DMS53 treated with DMSO at 0.1 percent for 48 hours (cell line): ENCODE measurements around the gene PRAMEF12.
"Not testable (repeated sequence)": the region's sequence is repeated elsewhere in the genome, so short reads cannot be mapped to it uniquely, and the experiment has no call there.

ENCODE experiments used
- DNase-seq: peaks from one replicate; lab custom pipeline; 2025; ENCODE audit not compliant: unreplicated experiment; lab: John Stamatoyannopoulos, UW

Gene PRAMEF12

GRCh38 chr1:12773438-12773837 is at the start of gene PRAMEF12:
PRAMEF12 (plus strand) TSS chr1:12773738; CDS start chr1:12774868, 1,130 bp downstream.
- no peak for DNase-seq

DNA sequence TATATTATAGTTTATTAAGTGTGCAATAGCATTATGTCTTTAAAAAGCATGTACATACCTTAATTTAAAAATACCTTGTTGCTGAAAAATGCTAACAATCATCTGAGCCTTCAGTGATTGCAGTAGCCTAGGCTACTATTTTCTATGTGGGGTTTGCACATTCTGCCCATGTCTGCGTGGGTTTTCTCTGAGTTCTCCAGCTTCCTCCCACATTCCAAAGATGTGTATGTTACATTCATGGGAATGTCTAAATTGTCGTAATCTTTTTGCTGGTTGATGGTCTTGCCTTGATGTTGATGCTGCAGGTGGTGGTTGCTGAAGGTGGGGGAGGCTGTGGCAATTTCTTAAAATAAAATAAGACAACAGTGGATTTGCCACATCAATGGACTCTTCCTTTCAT is 45.1 kb upstream of the PRAMEF12 start:
- no peak for DNase-seq

GRCh38 chr1:12730156-12730555 is 43.4 kb upstream of the PRAMEF12 start:
- DNase-seq: no peak

GRCh38 chr1:12731084-12731483 is 42.5 kb upstream of the PRAMEF12 start:
- DNase-seq: not testable (repeated sequence)

- DNase-seq: no peak
Observed at GRCh38 chr1:12734651-12735050, 38.9 kb upstream of the PRAMEF12 start.

- DNase-seq: no peak
Observed at GRCh38 chr1:12738934-12739333, 34.6 kb upstream of the PRAMEF12 start.

GRCh38 chr1:12739613-12740012 is 33.9 kb upstream of the PRAMEF12 start:
- DNase-seq: no peak

- DNase-seq: no peak
Observed at GRCh38 chr1:12741946-12742345, 31.6 kb upstream of the PRAMEF12 start.

GRCh38 chr1:12745126-12745991 is 28.2 kb upstream of the PRAMEF12 start:
- no peak for DNase-seq

DNA sequence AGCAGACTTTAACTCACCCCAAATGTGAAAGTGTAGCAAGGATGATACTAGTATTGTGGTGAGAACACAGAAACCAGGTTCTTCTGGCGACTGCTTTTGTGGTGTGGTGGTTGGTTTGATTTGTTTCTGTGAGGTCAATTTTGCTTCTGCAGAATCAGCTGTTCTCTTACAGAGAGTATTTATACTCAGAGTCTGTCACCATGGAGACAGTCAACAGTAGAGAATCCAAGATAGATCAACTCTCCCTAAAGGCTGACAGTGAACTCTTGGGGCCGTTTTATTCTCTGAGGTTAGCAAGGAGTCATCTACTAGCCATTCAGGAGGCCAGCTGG is 27.6 kb upstream of the PRAMEF12 start, which contains the start of gene CFAP107:
Gene CFAP107 (plus strand): TSS at position 209 of the 332 bp plus-strand sequence. CDS start 231 bp downstream, outside the sequence.
- DNase-seq: no peak

- no peak for DNase-seq
Observed at GRCh38 chr1:12748778-12749355, 24.7 kb upstream of the PRAMEF12 start.

- no peak for DNase-seq
Observed at GRCh38 chr1:12754738-12755137, 18.8 kb upstream of the PRAMEF12 start.

DNA sequence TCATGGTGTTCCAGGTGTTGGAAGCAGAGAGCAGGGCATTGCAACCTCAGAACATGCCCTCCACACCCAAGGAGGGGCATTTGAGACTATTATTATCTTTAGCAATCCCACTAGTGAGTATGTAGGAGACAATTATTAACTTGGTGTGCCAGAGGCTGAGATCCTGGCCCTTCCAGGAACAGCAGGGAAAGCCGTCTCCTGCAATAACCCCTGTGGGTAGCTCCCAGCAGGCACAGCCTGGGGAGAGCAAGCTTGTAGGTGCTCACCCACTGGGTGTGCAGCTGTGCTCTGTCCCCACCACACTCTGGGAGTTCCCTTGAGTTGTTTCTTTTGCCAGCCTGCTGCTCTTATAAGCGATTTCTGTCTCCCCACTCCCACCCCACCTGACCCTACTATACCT is 17.3 kb upstream of the PRAMEF12 start:
- no peak for DNase-seq

- DNase-seq: no peak
Observed at GRCh38 chr1:12756768-12757413, 16.6 kb upstream of the PRAMEF12 start.

DNA sequence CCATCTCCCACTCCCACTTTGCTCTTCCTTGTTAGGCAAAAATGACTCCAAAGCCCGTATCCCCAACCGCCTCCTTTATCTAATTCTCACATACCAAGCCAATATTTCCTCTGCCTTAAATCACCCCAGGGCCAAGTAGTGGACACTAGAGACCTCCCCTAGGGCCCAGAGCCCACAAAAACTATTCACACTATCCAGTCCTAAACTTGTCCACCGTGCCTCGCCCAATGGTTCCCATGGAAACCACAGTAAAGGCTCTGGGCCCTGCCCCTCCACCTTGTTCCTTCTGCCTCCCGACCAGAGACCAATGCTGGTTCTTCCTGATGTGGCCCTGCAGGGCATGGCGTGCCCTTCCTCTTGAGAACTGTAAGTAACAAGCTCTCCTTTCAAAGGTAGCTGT is 15.7 kb upstream of the PRAMEF12 start:
- no peak for DNase-seq

DNA sequence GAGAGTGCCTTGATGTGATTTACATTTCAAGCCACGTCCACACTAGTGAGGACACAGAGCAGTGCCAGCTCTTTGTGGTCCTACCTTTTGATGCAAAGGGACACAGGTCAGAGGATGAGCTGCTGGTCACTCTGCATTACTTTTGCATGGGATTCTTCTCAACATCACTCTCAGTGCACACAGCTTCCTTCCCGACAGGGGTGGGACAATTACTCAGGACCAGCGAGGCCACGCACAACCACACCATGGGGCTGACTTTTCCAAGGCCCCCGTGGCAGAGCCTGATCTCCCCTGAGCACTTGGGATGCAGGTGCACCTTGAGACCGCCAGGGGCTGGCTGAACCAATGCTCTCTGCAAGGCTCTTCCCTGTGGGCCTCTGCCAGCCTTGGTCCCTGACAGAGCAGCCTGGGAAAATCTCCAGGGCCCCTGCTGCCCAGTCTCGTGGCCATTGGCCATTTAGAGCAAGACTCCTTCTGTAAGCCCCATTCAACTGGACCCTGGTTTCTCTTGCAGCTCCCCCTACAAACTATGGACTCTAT is 13.2 kb upstream of the PRAMEF12 start:
- DNase-seq: no peak

DNA sequence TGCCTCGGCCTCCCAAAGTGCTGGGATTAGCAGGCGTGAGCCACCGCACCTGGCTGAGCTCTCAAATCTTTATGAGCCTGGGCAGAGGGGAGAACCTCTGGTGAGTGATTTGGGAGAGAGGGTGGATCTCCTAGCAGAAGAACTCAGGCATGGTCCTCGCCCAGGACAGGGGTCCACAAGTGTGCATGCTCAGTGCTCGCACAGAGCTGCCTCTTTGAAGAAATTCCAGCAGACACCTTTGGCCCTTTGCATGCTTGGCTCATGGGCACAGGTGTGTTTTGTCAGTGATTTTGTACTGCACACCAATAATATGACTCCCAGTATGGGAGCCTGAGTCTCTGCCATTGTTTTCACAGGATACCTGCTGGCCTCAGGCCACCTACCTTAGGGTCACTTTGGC is 11.8 kb upstream of the PRAMEF12 start:
- no peak for DNase-seq

GRCh38 chr1:12762766-12763165 is 10.8 kb upstream of the PRAMEF12 start:
- no peak for DNase-seq

- no peak for DNase-seq
Observed at GRCh38 chr1:12763479-12763878, 10.1 kb upstream of the PRAMEF12 start.

- DNase-seq: no peak
Observed at GRCh38 chr1:12764016-12764415, 9.5 kb upstream of the PRAMEF12 start.

- no peak for DNase-seq
Observed at GRCh38 chr1:12769031-12769430, 4.5 kb upstream of the PRAMEF12 start.
